Heart left ventricle (tissue), 16 donors: ENCODE data around the gene MCM5. TPM values are rescaled to one million over a fixed set of nuclear protein-coding genes. Genes with fewer than 3 reads are reported as not detected.

Experiments
- ATAC-seq, 4 donors: fragments of 200-7000 bp; cut with Tn5 transposase; one replicate each; pipeline ENCODE4 v1.9.1; 2020 to 2022; ENCODE audit warnings: moderate library complexity in 4 of 4, mild to moderate bottlenecking in 3 of 4, moderate number of reproducible peaks in 1 of 4
- DNase-seq, 5 donors: peaks; one replicate each; pipeline ENCODE4 v3.0.0-alpha.2; 2020
- H3K27ac ChIP-seq, 12 donors: fragments of 200-600 bp; sonication (generic) in 4 of 12; one replicate each; pipeline versions ENCODE4 v1.5.0 to v1.8.0; 2016 to 2022; ENCODE audit warnings: mild to moderate bottlenecking in 2 of 12
- H3K27me3 ChIP-seq, 9 donors: fragments of 200-600 bp; sonication (generic) in 2 of 9; one replicate each; pipeline versions ENCODE4 v1.5.1 to v1.8.0; 2016 to 2022; ENCODE audit warnings: mild to moderate bottlenecking in 3 of 9
- H3K36me3 ChIP-seq, 9 donors: fragments of 200-600 bp; sonication (generic) in 2 of 9; one replicate each; pipeline versions ENCODE4 v1.5.0 to v1.8.0; 2018 to 2022; ENCODE audit warnings: mild to moderate bottlenecking in 2 of 9
- H3K4me1 ChIP-seq, 12 donors: fragments of 200-600 bp; sonication (generic) in 4 of 12; one replicate each; pipeline versions ENCODE4 v1.5.0 to v1.8.0; 2016 to 2022; ENCODE audit warnings: mild to moderate bottlenecking in 3 of 12
- H3K4me3 ChIP-seq, 12 donors: fragments of 200-600 bp; sonication (generic) in 4 of 12; one replicate each; pipeline versions ENCODE4 v1.5.0 to v1.8.0; 2017 to 2022; ENCODE audit warnings: mild to moderate bottlenecking in 9 of 12, moderate library complexity in 4 of 12
- H3K9me3 ChIP-seq, 12 donors: fragments of 200-600 bp; sonication (generic) in 4 of 12; one replicate each; pipeline versions ENCODE4 v1.5.0 to v1.8.0; 2016 to 2022; ENCODE audit warnings: mild to moderate bottlenecking in 1 of 12
- POLR2A ChIP-seq, 2 donors: fragments of 450-650 bp; IDR thresholded peaks; one replicate each; pipeline ENCODE4 v1.6.1; 2017; ENCODE audit warnings: antibody characterized with exemption in 2 of 2, mild to moderate bottlenecking in 2 of 2, moderate library complexity in 2 of 2
- WGBS, 4 donors: extraction: QIAGEN DNeasy Blood & Tissue Kit in 2 of 4; methylation state at CpG; one replicate each; pipeline versions ENCODE4 v1.1.5 to v1.1.7; 2013 to 2018; 5-methylcytosine and 5-hydroxymethylcytosine counted together
- intact Hi-C, 10 donors: fragments of 100-400 bp; cut with DNase I; formaldehyde crosslinking; loops; one replicate each; pipeline versions ENCODE4 v1.11.1 to v1.14.2; 2022
- polyA plus RNA-seq, 2 donors: library from polyadenylated mRNA; stranded (reverse); fragments of 200-250 nt; gene quantifications; one replicate each; pipeline ENCODE4 v1.2.3, GENCODE V29; 2013
- total RNA-seq, 9 donors: library from RNA; depleted of rRNA in 2 of 9; stranded (reverse); fragments of >200 nt in 2 of 9; fragmentation: NEBNext Ultra II Directional in 3 of 9; extraction: Animal tissue kit (Norgen Biotek cat#: 25700) in 3 of 9; gene quantifications; one replicate each; pipeline versions ENCODE4 v1.1.0 to v1.2.4, GENCODE V29; 2016 to 2023
- TF ChIP-seq, protein P1 (sequence below), 12 donors: fragments of 200-600 bp; sonication (generic) in 4 of 12; IDR thresholded peaks; one replicate each; pipeline versions ENCODE4 v1.5.0 to v1.8.0; 2018 to 2022; ENCODE audit warnings: antibody characterized with exemption in 12 of 12, mild to moderate bottlenecking in 5 of 12
- donor health status: ischemic (EF 13 %, LVEDD 7.1; RV severe dilation, severe dysfunction).
- donor health status: healthy with polysubstance abuse.
- donor health status: DM: no; HTN: yes; CAD: no.
- donor health status: DM: no; HTN: no; CAD: no.
- donor health status: ischemic (EF 25% LVEDD 6.9; RV normal size, moderate dysfunction).
- donor health status: ischemic (EF 25% LVEDD 5.7; RV mildly dilated, moderate dysfunction).
- donor health status: healthy.
- donor health status: DM: yes; HTN: yes; CAD: no.
- donor health status: ischemic (EF 35%, LVEDD 5.7; RV mildly dilated, moderate dysfunction).
- donor health status: nonischemic (EF 11% LVEDD 7.7; RV severe dilation, severe dysfunction).
- donor health status: DM: yes; HTN: yes; CAD: no.
- donor health status: PGD.
- donor health status: ischemic (EF 29% LVEDD 5.4; RV normal size, mild dysfunction).
- donor health status: nonischemic (EF 23%, LVEDD 6.1; RV moderate dilation, normal function).

Gene MCM5
- total and polyA plus RNA-seq, 11 donors: 5.9 to 30.2 (median 12.3) TPM

DNA sequence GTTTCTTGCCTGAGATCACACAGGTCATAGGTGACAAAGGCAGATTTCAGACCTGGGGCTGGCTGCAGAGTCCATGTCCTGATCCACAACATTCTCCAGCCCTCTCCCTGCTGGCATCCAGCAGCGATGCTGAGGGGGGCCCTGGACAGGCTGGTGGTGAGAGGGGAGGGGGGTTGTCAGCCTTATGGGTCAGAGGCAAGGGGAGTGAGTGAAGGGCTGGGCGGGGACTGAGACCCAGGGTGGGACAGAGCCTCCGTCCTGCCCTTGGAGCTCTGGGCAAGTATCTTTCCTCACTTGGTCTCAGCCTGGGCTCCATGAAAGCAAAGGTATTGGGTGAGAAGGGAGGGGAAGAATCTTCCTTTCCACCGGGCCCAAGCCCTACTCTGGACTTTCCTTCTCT lies 74.0 kb downstream of the MCM5 start:
- H3K27ac ChIP-seq: peak overlapping the region in 2 of 12 donors; percentile 16 to 20
- no peak for TF ChIP-seq POLR2A (IDR thresholded peaks at IDR 0.05)
- TF ChIP-seq, protein P1, sequence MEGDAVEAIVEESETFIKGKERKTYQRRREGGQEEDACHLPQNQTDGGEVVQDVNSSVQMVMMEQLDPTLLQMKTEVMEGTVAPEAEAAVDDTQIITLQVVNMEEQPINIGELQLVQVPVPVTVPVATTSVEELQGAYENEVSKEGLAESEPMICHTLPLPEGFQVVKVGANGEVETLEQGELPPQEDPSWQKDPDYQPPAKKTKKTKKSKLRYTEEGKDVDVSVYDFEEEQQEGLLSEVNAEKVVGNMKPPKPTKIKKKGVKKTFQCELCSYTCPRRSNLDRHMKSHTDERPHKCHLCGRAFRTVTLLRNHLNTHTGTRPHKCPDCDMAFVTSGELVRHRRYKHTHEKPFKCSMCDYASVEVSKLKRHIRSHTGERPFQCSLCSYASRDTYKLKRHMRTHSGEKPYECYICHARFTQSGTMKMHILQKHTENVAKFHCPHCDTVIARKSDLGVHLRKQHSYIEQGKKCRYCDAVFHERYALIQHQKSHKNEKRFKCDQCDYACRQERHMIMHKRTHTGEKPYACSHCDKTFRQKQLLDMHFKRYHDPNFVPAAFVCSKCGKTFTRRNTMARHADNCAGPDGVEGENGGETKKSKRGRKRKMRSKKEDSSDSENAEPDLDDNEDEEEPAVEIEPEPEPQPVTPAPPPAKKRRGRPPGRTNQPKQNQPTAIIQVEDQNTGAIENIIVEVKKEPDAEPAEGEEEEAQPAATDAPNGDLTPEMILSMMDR (IDR thresholded peaks at IDR 0.05): no peak
- H3K9me3 ChIP-seq: no peaks in the 10 kb centered on the region
- intact Hi-C loops: loop anchor here in 2 of 10 donors (5.0 to 10.0 kb wide), 2 partner anchors 61 to 68 kb away; partner anchors contain the start of gene RASD2 (in 1 of the 2)
- no peaks in the 10 kb centered on the region for H3K36me3 ChIP-seq
- H3K4me3 ChIP-seq: no peak overlapping the region
- peaks cover 0 to 9% (median 0%) of the 10 kb centered on the region in 9 donors for H3K27me3 ChIP-seq
- peaks cover 0 to 8% (median under 1%) of the 10 kb centered on the region in 12 donors for H3K4me1 ChIP-seq
- no peak for DNase-seq
- ATAC-seq: no peak
- 86 to 93% (median 90%) methylated on average over 4 of the region's 4 CpGs for WGBS, 4 donors

Other genes with a start within 250 kb of the MCM5 start
- 10 to 100 TPM in 4 of 9 donors, 1 to 10 TPM in 5; 6.3 to 14.2 (median 9.7) TPM for gene HMGXB4, start 142.6 kb upstream of the MCM5 start, total RNA-seq
- gene HMGXB4, start 142.6 kb upstream of the MCM5 start, polyA plus RNA-seq: 1 to 10 TPM; 5.6 to 7.9 TPM
- 100 to 1,000 TPM in 2 of 9 donors, 10 to 100 TPM in 7; 46.8 to 362 (median 56.8) TPM for gene TOM1, start 100.2 kb upstream of the MCM5 start, total RNA-seq
- 10 to 100 TPM; 48.6 to 80.6 TPM for gene TOM1, start 100.2 kb upstream of the MCM5 start, polyA plus RNA-seq
- 100 to 1,000 TPM in 1 of 9 donors, 10 to 100 TPM in 2, 1 to 10 TPM in 6; 2.6 to 126 (median 5.2) TPM for gene HMOX1, start 19.0 kb upstream of the MCM5 start, total RNA-seq
- gene HMOX1, start 19.0 kb upstream of the MCM5 start, polyA plus RNA-seq: 1 to 10 TPM; 2.4 to 4.8 TPM
- 10 to 100 TPM in 1 of 9 donors, 1 to 10 TPM in 8; 1.4 to 10.5 (median 5.3) TPM for gene RASD2, start 140.7 kb downstream of the MCM5 start, total RNA-seq
- 1 to 10 TPM; 3.7 to 4.8 TPM for gene RASD2, start 140.7 kb downstream of the MCM5 start, polyA plus RNA-seq
- over 10,000 TPM in 7 of 9 donors, 1,000 to 10,000 TPM in 2; 6,950 to 16,840 (median 13,341) TPM for gene MB, start 217.2 kb downstream of the MCM5 start, total RNA-seq
- gene MB, start 217.2 kb downstream of the MCM5 start, polyA plus RNA-seq: over 10,000 TPM in 1 of 2 donors, 1,000 to 10,000 TPM in 1; 6,181 to 16,360 TPM
- gene APOL6, start 248.3 kb downstream of the MCM5 start, total RNA-seq: 10 to 100 TPM in 3 of 9 donors, 1 to 10 TPM in 6; 3.3 to 55.8 (median 7.3) TPM
- gene APOL6, start 248.3 kb downstream of the MCM5 start, polyA plus RNA-seq: 1 to 10 TPM; 2.3 to 2.4 TPM